K562 (cell line): Measurements from ENCODE around the gene GLRA1. TPM values are rescaled to one million over a fixed set of nuclear protein-coding genes. Genes with fewer than 3 reads are reported as not detected.

Experiments used
- DMBX1 ChIP-seq: fragments of 250-450 bp; sonication (Bioruptor Pico); IDR thresholded peaks from 2 replicates; pipeline ENCODE4 v1.8.0; 2022; ENCODE audit warnings: inconsistent platforms, mild to moderate bottlenecking, moderate library complexity, borderline replicate concordance
- EHMT2 ChIP-seq: fragments of 450-650 bp; IDR thresholded peaks from 2 replicates; pipeline ENCODE4 v1.6.1; 2018; ENCODE audit warnings: antibody characterized with exemption
- NFIX ChIP-seq: fragments of 250-450 bp; sonication (Bioruptor Pico); IDR thresholded peaks from 2 replicates; pipeline ENCODE4 v1.4.0; 2020; ENCODE audit warnings: low read depth, mild to moderate bottlenecking, moderate library complexity
- NR1H2 ChIP-seq: sonication (generic); formaldehyde crosslinking; IDR thresholded peaks from 2 replicates; pipeline ENCODE4 v1.4.0; 2020; ENCODE audit warnings: mild to moderate bottlenecking, missing genetic modification reagents
- NR3C1 ChIP-seq: sonication (generic); formaldehyde crosslinking; IDR thresholded peaks from 2 replicates; pipeline ENCODE4 v1.8.1; 2022; ENCODE audit warnings: missing genetic modification reagents
- POLR2G ChIP-seq: fragments of 200-400 bp; formaldehyde crosslinking; IDR thresholded peaks from 2 replicates; pipeline ENCODE4 v1.6.1; 2017; ENCODE audit warnings: low read depth, mild to moderate bottlenecking, antibody characterized with exemption, low read length, moderate library complexity
- PRMT5 ChIP-seq: sonication (generic); formaldehyde crosslinking; IDR thresholded peaks from 2 replicates; pipeline ENCODE4 v1.5.0; 2020; ENCODE audit warnings: missing genetic modification reagents
- SOX6 ChIP-seq: fragments of 450-650 bp; IDR thresholded peaks from 2 replicates; pipeline ENCODE4 v1.6.1; 2014; ENCODE audit warnings: mild to moderate bottlenecking
- STAG1 ChIP-seq: sonication (generic); formaldehyde crosslinking; IDR thresholded peaks from 2 replicates; pipeline ENCODE4 v1.5.0; 2020; ENCODE audit warnings: missing genetic modification reagents, borderline replicate concordance
- TAL1 ChIP-seq: fragments of 450-650 bp; IDR thresholded peaks from 2 replicates; pipeline ENCODE4 v1.6.1; 2016; ENCODE audit warnings: mild to moderate bottlenecking
- TEAD1 ChIP-seq, 2 experiments: fragments of 450-650 bp in 1 of 2; sonication (generic) in 1 of 2; formaldehyde crosslinking; IDR thresholded peaks; 2 replicates each; pipeline versions ENCODE4 v1.4.0 to v1.8.0; 2020 to 2022; ENCODE audit warnings: mild to moderate bottlenecking in 2 of 2, missing genetic modification reagents in 1 of 2
- TEAD2 ChIP-seq: fragments of 450-650 bp; IDR thresholded peaks from 2 replicates; pipeline ENCODE4 v1.6.1; 2016; ENCODE audit warnings: missing genetic modification characterization, control low read depth, missing compliant biosample characterization
- TFAP4 ChIP-seq: sonication (generic); formaldehyde crosslinking; IDR thresholded peaks from 2 replicates; pipeline ENCODE4 v1.8.0; 2022; ENCODE audit warnings: missing genetic modification reagents, mild to moderate bottlenecking, moderate library complexity, borderline replicate concordance
- TOE1 ChIP-seq, 2 experiments: fragments of 450-650 bp in 1 of 2; sonication (generic) in 1 of 2; formaldehyde crosslinking in 1 of 2; IDR thresholded peaks; 2 replicates each; pipeline versions ENCODE4 v1.7.1 to v1.8.0; 2016 to 2022; ENCODE audit warnings: borderline replicate concordance in 2 of 2, mild to moderate bottlenecking in 2 of 2, antibody characterized with exemption in 1 of 2, inconsistent platforms in 1 of 2, low read depth in 1 of 2, missing genetic modification reagents in 1 of 2, moderate library complexity in 1 of 2
- U2AF2 ChIP-seq: fragments of 200-400 bp; formaldehyde crosslinking; optimal IDR thresholded peaks from 2 replicates; pipeline ENCODE3; 2017; ENCODE audit warnings: low read depth, mild to moderate bottlenecking, low read length
- YY1 ChIP-seq, 3 experiments: IDR thresholded peaks; 2 replicates each; pipeline ENCODE4 v1.6.1; 2011; ENCODE audit warnings: low read length in 2 of 3, mild to moderate bottlenecking in 2 of 3, moderate library complexity in 2 of 3, borderline replicate concordance in 1 of 3, control low read depth in 1 of 3, low read depth in 1 of 3; ENCODE audit not compliant: insufficient read depth in 3 of 3, insufficient replicate concordance in 2 of 3, control insufficient read depth in 1 of 3, insufficient read length in 1 of 3; ENCODE audit errors: extremely low read depth in 1 of 3
- ZBTB49 ChIP-seq: sonication (generic); formaldehyde crosslinking; IDR thresholded peaks from 2 replicates; pipeline ENCODE4 v1.8.0; 2022; ENCODE audit warnings: missing genetic modification reagents, mild to moderate bottlenecking, borderline replicate concordance
- ZBTB7A ChIP-seq: IDR thresholded peaks from 2 replicates; pipeline ENCODE4 v1.6.1; 2011; ENCODE audit warnings: low read depth, mild to moderate bottlenecking, low read length, moderate library complexity, borderline replicate concordance; ENCODE audit not compliant: control insufficient read depth
- ZNF12 ChIP-seq: sonication (generic); formaldehyde crosslinking; IDR thresholded peaks from 2 replicates; pipeline ENCODE4 v1.4.0; 2020; ENCODE audit warnings: mild to moderate bottlenecking, missing genetic modification reagents
- ZNF143 ChIP-seq: sonication (generic); formaldehyde crosslinking; IDR thresholded peaks from 2 replicates; pipeline ENCODE4 v1.9.0; 2022; ENCODE audit warnings: mild to moderate bottlenecking, missing genetic modification reagents
- ZNF644 ChIP-seq: fragments of 200-800 bp; sonication (Bioruptor generic); IDR thresholded peaks from 2 replicates; pipeline ENCODE4 v1.6.1; 2016; ENCODE audit warnings: low read depth, missing genetic modification characterization, missing compliant biosample characterization
- ZSCAN29 ChIP-seq: fragments of 450-650 bp; IDR thresholded peaks from 2 replicates; pipeline ENCODE4 v1.6.1; 2017
- polyA plus RNA-seq, 8 experiments: library from polyadenylated mRNA; depleted of rRNA in 4 of 8; stranded (reverse) in 5 of 8; unstranded in 3 of 8; fragments of >200 nt; fragmentation: Nextera tagmentation in 2 of 8; fragmentation: Illumina TruSeq in 1 of 8; extraction: Ambion mirVana in 2 of 8; extraction: Trizol in 1 of 8; gene quantifications; 2 replicates each; pipeline versions ENCODE4 v1.2.1 to v1.2.3, GENCODE V29; 2011 to 2014; ENCODE audit warnings: inconsistent platforms in 1 of 8, missing spikeins in 1 of 8
- total RNA-seq, 7 experiments: library from RNA; depleted of rRNA in 6 of 7; stranded (reverse); fragments of >200 nt in 6 of 7; fragmentation: Illumina TruSeq in 2 of 7; extraction: Trizol in 2 of 7; gene quantifications; 2 replicates each; pipeline versions ENCODE4 v1.2.1 to v1.2.3, GENCODE V29; 2011 to 2021; ENCODE audit warnings: low replicate concordance in 1 of 7

GLRA1 gene
- total and polyA plus RNA-seq, 9 of the 15 experiments (the other 6 are each of a cell fraction or from before 2014, with no cell fraction given): not detected

- TF ChIP-seq NFIX (CRISPR knock-in tag) (no peak), ZBTB49 (CRISPR knock-in tag) (no peak), SOX6 (no peak), EHMT2 (peak; percentile 100), ZNF12 (peak; percentile 74; the same call in 1 of the 2 replicates), STAG1 (CRISPR knock-in tag) (peak; percentile 88), ZNF644 (tag) (peak; percentile 96), PRMT5 (CRISPR knock-in tag) (peak; percentile 99), TEAD2 (tag) (no peak), NR3C1 (CRISPR knock-in tag) (peak; percentile 96), POLR2G (no peak), TFAP4 (CRISPR knock-in tag) (peak; percentile 87), NR1H2 (peak; percentile 97), DMBX1 (peak; percentile 90), TAL1 (no peak), ZBTB7A (peak; percentile 55; the same call in 1 of the 2 replicates), ZNF143 (CRISPR knock-in tag) (0 out of 2 replicates have a peak, but pooled peaks have one; percentile 23), U2AF2 (no peak), TOE1 (IDR thresholded peaks at IDR 0.05; ENCODE audit: borderline replicate concordance) (no peak), TOE1 (CRISPR knock-in tag; IDR thresholded peaks at IDR 0.05; ENCODE audit: borderline replicate concordance, low read depth) (peak; percentile 80; the same call in 1 of the 2 replicates), TEAD1 (CRISPR knock-in tag; IDR thresholded peaks at IDR 0.05) (peak in 1 of 2 experiments; percentile 88; a peak in 1 of 4 replicates), ZSCAN29 (no peak), YY1 (IDR thresholded peaks at IDR 0.05; ENCODE audit: borderline replicate concordance in 1 of 3, control insufficient read depth in 1 of 3, extremely low read depth in 1 of 3, insufficient read depth in 3 of 3, insufficient read length in 1 of 3, insufficient replicate concordance in 2 of 3, low read depth in 1 of 3, low read length in 2 of 3) (peak in 1 of 3 experiments; percentile 35)
These were observed at the start of gene GLRA1 (continued) for GRCh38 chr5:151924564-151925301.
